HEK293 (cell line): ENCODE results near the gene EEF2K.

Experiments
- CTCF ChIP-seq: fragments of 450-650 bp; formaldehyde crosslinking; IDR thresholded peaks from 2 replicates; pipeline ENCODE4 v1.5.1; 2016; ENCODE audit warnings: missing biosample characterization, missing genetic modification characterization
- ZNF132 ChIP-seq: fragments of 450-650 bp; formaldehyde crosslinking; IDR thresholded peaks from 2 replicates; pipeline ENCODE4 v1.5.1; 2017; ENCODE audit warnings: missing biosample characterization, missing genetic modification characterization, borderline replicate concordance

DNA sequence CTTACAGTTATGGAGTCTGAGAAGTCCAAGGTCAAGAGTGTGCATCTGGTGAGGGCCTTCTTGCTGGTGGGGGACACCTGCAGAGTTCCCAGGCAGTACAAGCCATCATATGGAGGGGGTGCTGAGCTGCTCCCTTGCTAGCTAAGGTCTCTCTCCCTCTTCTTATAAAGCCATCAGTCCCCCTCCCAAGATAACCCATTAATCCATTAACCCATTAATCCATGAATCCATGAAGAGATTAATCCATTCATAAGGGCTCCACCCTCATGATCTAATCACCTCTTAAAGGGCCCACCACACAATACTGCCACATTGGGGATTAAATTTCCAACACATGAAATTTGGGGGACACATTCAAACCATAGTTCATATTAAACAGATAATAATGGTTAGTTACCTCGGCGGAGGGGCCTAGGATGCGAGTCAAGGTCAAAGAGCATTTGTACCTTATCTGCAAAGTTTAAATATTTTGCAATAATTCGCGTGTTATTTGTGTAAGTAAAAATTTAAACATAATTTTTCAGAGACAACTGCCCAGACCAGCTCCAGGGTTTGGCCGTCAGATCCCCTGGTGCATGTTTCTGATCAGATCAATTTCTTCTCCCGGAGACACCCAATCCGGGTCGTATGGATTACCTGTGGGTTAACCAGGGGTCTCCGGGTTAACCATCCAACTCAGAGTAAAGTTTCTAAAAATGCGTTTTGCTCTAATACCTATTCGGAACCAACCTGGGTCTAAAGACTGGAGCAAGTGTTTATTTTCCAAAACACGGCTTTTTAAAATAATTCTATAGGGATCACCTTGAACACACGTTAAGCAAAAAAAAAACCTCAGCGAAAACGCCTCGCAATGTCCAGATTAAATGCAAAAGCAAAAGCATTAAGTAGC, 90.4 kb downstream of the EEF2K start:
- TF ChIP-seq ZNF132 (tag by site-specific recombination) (no peak), CTCF (tag by site-specific recombination) (no peak)
